H1 (cell line): ENCODE results near the gene CISD2. TPM values are rescaled to one million over a fixed set of nuclear protein-coding genes. Genes with fewer than 3 reads are reported as not detected.

ENCODE experiments used
- CTCF ChIA-PET: fragments of 300-600 bp; sonication (Branson Sonifier 250); formaldehyde crosslinking; loops from one replicate; lab custom pipeline; 2021; ENCODE audit not compliant: partially characterized antibody; lab: Charles Lee
- POLR2A ChIA-PET: fragments of 300-600 bp; sonication (Branson Sonifier 250); formaldehyde crosslinking; loops from one replicate; lab custom pipeline; 2021; ENCODE audit warnings: inconsistent platforms; ENCODE audit not compliant: partially characterized antibody; lab: Charles Lee
- DNase-seq, 2 experiments: peaks; one replicate each; pipeline versions ENCODE4 v3.0.0 to v3.0.0-alpha.2; 2010 to 2022; ENCODE audit warnings: low spot score in 2 of 2, low read depth in 1 of 2, mixed read lengths in 1 of 2
- FAIRE-seq: peaks from 2 replicates; lab custom pipeline; 2011; peaks lifted over from hg19 to GRCh38; lab: Jason Lieb, UNC
- H2AFZ ChIP-seq: 2 replicates; pipeline ENCODE4 v1.8.1; 2012; ENCODE audit warnings: low read length, inconsistent platforms
- H2AK5ac ChIP-seq: 2 replicates; pipeline ENCODE4 v1.6.1; 2013; ENCODE audit warnings: low read depth, low read length
- H2BK120ac ChIP-seq: replicated peaks from 2 replicates; pipeline ENCODE3; 2013; ENCODE audit warnings: low read depth, low read length, inconsistent platforms
- H2BK12ac ChIP-seq: 2 replicates; pipeline ENCODE4 v1.6.1; 2013; ENCODE audit warnings: low read depth, low read length
- H2BK15ac ChIP-seq: 2 replicates; pipeline ENCODE4 v1.6.1; 2013; ENCODE audit warnings: low read length
- H2BK20ac ChIP-seq: 2 replicates; pipeline ENCODE4 v1.6.1; 2013; ENCODE audit warnings: low read length
- H2BK5ac ChIP-seq: 2 replicates; pipeline ENCODE4 v1.6.1; 2013; ENCODE audit warnings: low read depth, low read length
- H3K14ac ChIP-seq: 2 replicates; pipeline ENCODE4 v1.6.1; 2013; ENCODE audit warnings: inconsistent platforms; ENCODE audit not compliant: insufficient read length
- H3K18ac ChIP-seq: 2 replicates; pipeline ENCODE4 v1.6.1; 2013; ENCODE audit warnings: low read length; ENCODE audit errors: extremely low read depth
- H3K23ac ChIP-seq: 2 replicates; pipeline ENCODE4 v1.6.1; 2013; ENCODE audit warnings: inconsistent platforms; ENCODE audit not compliant: insufficient read length
- H3K23me2 ChIP-seq: 2 replicates; pipeline ENCODE4 v1.6.1; 2013; ENCODE audit warnings: low read depth, low read length
- H3K27ac ChIP-seq: 2 replicates; pipeline ENCODE4 v1.6.1; 2011; ENCODE audit warnings: low read depth, low read length, inconsistent platforms
- H3K27me3 ChIP-seq, 4 experiments: replicated peaks in 1 of 4; 1 replicate in 1 of 4; 2 replicates in 3 of 4; pipeline versions ENCODE4 v1.6.1 to v1.8.1; 2011 to 2013; ENCODE audit warnings: low read length in 3 of 4, mild to moderate bottlenecking in 3 of 4, inconsistent platforms in 2 of 4, mixed read lengths in 2 of 4, moderate library complexity in 1 of 4; ENCODE audit not compliant: control insufficient read depth in 3 of 4, insufficient read depth in 3 of 4; ENCODE audit errors: extremely low read depth in 1 of 4
- H3K36me3 ChIP-seq, 4 experiments: 2 replicates each; pipeline versions ENCODE4 v1.6.1 to v1.8.1; 2011 to 2013; ENCODE audit warnings: mild to moderate bottlenecking in 4 of 4, low read length in 3 of 4, moderate library complexity in 2 of 4, control low read depth in 1 of 4, inconsistent platforms in 1 of 4; ENCODE audit not compliant: insufficient read depth in 4 of 4, control insufficient read depth in 2 of 4
- H3K4ac ChIP-seq: replicated peaks from 2 replicates; pipeline ENCODE3; 2013; ENCODE audit warnings: low read length, low read depth, mixed read lengths, inconsistent platforms; ENCODE audit not compliant: insufficient read length
- H3K4me1 ChIP-seq, 4 experiments: replicated peaks in 1 of 4; 1 replicate in 1 of 4; 2 replicates in 3 of 4; pipeline versions ENCODE4 v1.6.1 to v1.8.1; 2011 to 2013; ENCODE audit warnings: low read length in 3 of 4, inconsistent platforms in 2 of 4, mixed read lengths in 1 of 4; ENCODE audit not compliant: insufficient read depth in 4 of 4, control insufficient read depth in 3 of 4
- H3K4me2 ChIP-seq, 2 experiments: 2 replicates each; pipeline versions ENCODE4 v1.6.1 to v1.8.1; 2011 to 2013; ENCODE audit warnings: low read depth in 2 of 2, low read length in 2 of 2, control low read depth in 1 of 2, inconsistent platforms in 1 of 2, mild to moderate bottlenecking in 1 of 2; ENCODE audit not compliant: insufficient read depth in 1 of 2
- H3K4me3 ChIP-seq, 4 experiments: fragments of 200-600, 300-600 bp in 1 of 4; sonication (generic), shearing (Covaris generic), sonication (Bioruptor Twin) in 1 of 4; 2 replicates each; pipeline versions ENCODE4 v1.5.1 to v1.8.1; 2011 to 2016; ENCODE audit warnings: low read length in 4 of 4, low read depth in 3 of 4, control low read depth in 2 of 4, inconsistent platforms in 2 of 4, mild to moderate bottlenecking in 2 of 4, mixed read lengths in 1 of 4, moderate library complexity in 1 of 4; ENCODE audit not compliant: insufficient read depth in 2 of 4; ENCODE audit errors: extremely low read depth in 1 of 4
- H3K56ac ChIP-seq: replicated peaks from 2 replicates; pipeline ENCODE3; 2013; ENCODE audit warnings: low read depth, mild to moderate bottlenecking, mixed read lengths, low read length, inconsistent platforms; ENCODE audit not compliant: insufficient read length
- H3K79me1 ChIP-seq: 2 replicates; pipeline ENCODE4 v1.6.1; 2013; ENCODE audit warnings: low read depth, low read length, control low read depth
- H3K79me2 ChIP-seq, 2 experiments: 2 replicates each; pipeline versions ENCODE4 v1.6.1 to v1.8.1; 2012 to 2013; ENCODE audit warnings: low read length in 2 of 2, mild to moderate bottlenecking in 2 of 2, inconsistent platforms in 1 of 2; ENCODE audit not compliant: insufficient read depth in 2 of 2, control insufficient read depth in 1 of 2
- H3K9ac ChIP-seq, 4 experiments: replicated peaks in 1 of 4; 1 replicate in 1 of 4; 2 replicates in 3 of 4; pipeline versions ENCODE4 v1.6.1 to v1.8.1; 2011 to 2013; ENCODE audit warnings: low read depth in 3 of 4, low read length in 3 of 4, control low read depth in 2 of 4, mild to moderate bottlenecking in 2 of 4, moderate library complexity in 2 of 4, inconsistent platforms in 1 of 4; ENCODE audit errors: extremely low read depth in 1 of 4
- H3K9me3 ChIP-seq, 2 experiments: 2 replicates each; pipeline versions ENCODE4 v1.6.1 to v1.8.1; 2012 to 2013; ENCODE audit warnings: mild to moderate bottlenecking in 2 of 2, moderate library complexity in 2 of 2, control low read depth in 1 of 2, inconsistent platforms in 1 of 2, low read depth in 1 of 2, low read length in 1 of 2, mixed read lengths in 1 of 2; ENCODE audit not compliant: insufficient read depth in 2 of 2
- H4K20me1 ChIP-seq, 2 experiments: replicated peaks in 1 of 2; 2 replicates each; pipeline versions ENCODE3 to v1.8.1; 2011 to 2013; ENCODE audit warnings: inconsistent platforms in 2 of 2, low read length in 2 of 2, mild to moderate bottlenecking in 1 of 2; ENCODE audit not compliant: insufficient read depth in 2 of 2, control insufficient read depth in 1 of 2
- H4K5ac ChIP-seq: 2 replicates; pipeline ENCODE4 v1.6.1; 2013; ENCODE audit warnings: low read length, low read depth, mixed read lengths, inconsistent platforms; ENCODE audit not compliant: insufficient read length
- H4K8ac ChIP-seq: 2 replicates; pipeline ENCODE4 v1.8.0; 2013; ENCODE audit warnings: mild to moderate bottlenecking, moderate library complexity, low read length, inconsistent platforms; ENCODE audit not compliant: insufficient read depth; ENCODE audit errors: extremely low read depth
- H4K91ac ChIP-seq: replicated peaks from 2 replicates; pipeline ENCODE3; 2013; ENCODE audit warnings: low read length, mixed read lengths, inconsistent platforms; ENCODE audit not compliant: insufficient read length
- CEBPB ChIP-seq: IDR thresholded peaks from 2 replicates; pipeline ENCODE4 v1.6.1; 2012; ENCODE audit warnings: low read depth, low read length
- GTF2F1 ChIP-seq: IDR thresholded peaks from 2 replicates; pipeline ENCODE4 v1.6.1; 2012; ENCODE audit warnings: low read depth, low read length, improper control_type of control experiment, borderline replicate concordance
- HDAC2 ChIP-seq, 2 experiments: fragments of 300-600 bp in 1 of 2; sonication (generic) in 1 of 2; IDR thresholded peaks; 2 replicates each; pipeline ENCODE4 v1.6.1; 2011 to 2012; ENCODE audit warnings: low read depth in 2 of 2, low read length in 2 of 2, mild to moderate bottlenecking in 2 of 2, moderate library complexity in 2 of 2, borderline replicate concordance in 1 of 2, inconsistent platforms in 1 of 2
- JUND ChIP-seq: IDR thresholded peaks from 2 replicates; pipeline ENCODE4 v1.6.1; 2011; ENCODE audit warnings: mild to moderate bottlenecking, improper control_type of control experiment, low read length
- KDM4A ChIP-seq: IDR thresholded peaks from one replicate; pipeline ENCODE4 v1.7.1; 2012; ENCODE audit warnings: low read depth, mild to moderate bottlenecking, moderate library complexity, low read length, inconsistent platforms; ENCODE audit not compliant: severe bottlenecking
- MAFK ChIP-seq: IDR thresholded peaks from 2 replicates; pipeline ENCODE4 v1.6.1; 2012; ENCODE audit warnings: low read depth, mild to moderate bottlenecking, improper control_type of control experiment, low read length
- PHF8 ChIP-seq: fragments of 200-600 bp; sonication (generic); conservative IDR thresholded peaks from 2 replicates; pipeline ENCODE4 v1.7.1; 2012; ENCODE audit warnings: low read depth, mild to moderate bottlenecking, inconsistent platforms, low read length, moderate library complexity
- POLR2A ChIP-seq, 2 experiments: IDR thresholded peaks; 1 replicate in 1 of 2; 2 replicates in 1 of 2; pipeline ENCODE4 v1.6.1; 2011; ENCODE audit warnings: low read depth in 2 of 2, low read length in 2 of 2, mild to moderate bottlenecking in 2 of 2; ENCODE audit errors: control extremely low read depth in 1 of 2
- POU5F1 ChIP-seq: IDR thresholded peaks from 2 replicates; pipeline ENCODE4 v1.6.1; 2011; ENCODE audit warnings: low read depth, mild to moderate bottlenecking, low read length, moderate library complexity
- RFX5 ChIP-seq: IDR thresholded peaks from 2 replicates; pipeline ENCODE4 v1.6.1; 2011; ENCODE audit warnings: low read depth, low read length, improper control_type of control experiment, borderline replicate concordance
- RXRA ChIP-seq: IDR thresholded peaks from 2 replicates; pipeline ENCODE4 v1.6.1; 2011; ENCODE audit warnings: low read depth, mild to moderate bottlenecking, low read length, moderate library complexity; ENCODE audit not compliant: insufficient read depth
- SAP30 ChIP-seq: fragments of 300-600 bp; sonication (generic); IDR thresholded peaks from 2 replicates; pipeline ENCODE4 v1.7.1; 2012; ENCODE audit warnings: low read length, moderate library complexity, mild to moderate bottlenecking, inconsistent platforms; ENCODE audit not compliant: insufficient read depth, insufficient replicate concordance
- WGBS, 2 experiments: shearing (Covaris generic) in 1 of 2; methylation state at CpG; one replicate each; pipeline versions ENCODE4 v1.1.6 to v1.1.7; 2013 to 2015; ENCODE audit warnings: low lambda C conversion rate in 2 of 2, mixed read lengths in 2 of 2, inconsistent platforms in 1 of 2, low coverage in 1 of 2, missing lambda C conversion rate in 1 of 2; ENCODE audit not compliant: insufficient replicate concordance in 2 of 2, insufficient coverage in 1 of 2, insufficient read length in 1 of 2; ENCODE audit errors: extremely low coverage in 1 of 2, missing lambda C conversion rate in 1 of 2; 5-methylcytosine and 5-hydroxymethylcytosine counted together
- polyA plus RNA-seq, 7 experiments: library from polyadenylated mRNA; depleted of rRNA in 3 of 7; stranded (reverse) in 5 of 7; unstranded in 2 of 7; fragments of >200 nt in 5 of 7; fragments of 200-250 nt in 2 of 7; gene quantifications; 1 replicate in 5 of 7; 2 replicates in 1 of 7; 4 replicates in 1 of 7; pipeline versions ENCODE4 v1.2.1 to v1.2.3, GENCODE V29; 2011 to 2013; ENCODE audit warnings: missing spikeins in 2 of 7, mixed read lengths in 2 of 7
- total RNA-seq: library from RNA; stranded (reverse); fragmentation: NEBNext Ultra II Directional; extraction: Animal tissue kit (Norgen Biotek cat#: 25700); gene quantifications from 2 replicates; pipeline ENCODE4 v1.2.1, GENCODE V29; 2021

Gene CISD2
- total and polyA plus RNA-seq, 2 of the 8 experiments (the other 6 are each of a cell fraction or from before 2014, with no cell fraction given), result 23.7 to 48.3 TPM

- H2BK15ac ChIP-seq, result no peak overlapping the region
- FAIRE-seq (no peak), DNase-seq (no peak)
- no peak overlapping the region for H2BK12ac ChIP-seq
- H3K4me1 ChIP-seq, result peaks cover 0 to 8% (median 2%) of the 10 kb centered on the region in 4 experiments; a peak in 2 of 7 replicates
- no peak overlapping the region for H3K27ac ChIP-seq
- H4K20me1 ChIP-seq, result no peaks in the 10 kb centered on the region
- no peak overlapping the region for H2AFZ ChIP-seq
- H2AK5ac ChIP-seq, result no peak overlapping the region
- H3K23me2 ChIP-seq, result no peaks in the 10 kb centered on the region
- no peak overlapping the region for H4K91ac ChIP-seq
- H2BK5ac ChIP-seq, result no peak overlapping the region
- H4K8ac ChIP-seq, result no peak overlapping the region
- H2BK20ac ChIP-seq, result no peak overlapping the region
- H2BK120ac ChIP-seq, result no peak overlapping the region
- WGBS, 2 experiments, result 89% methylated on average over 3 of the region's 3 CpGs; no CpG with 5 or more reads in 1 of the 2 experiments
- no peak overlapping the region for H3K23ac ChIP-seq
- no peak overlapping the region for H3K4me3 ChIP-seq
- H3K79me2 ChIP-seq, result peaks cover 0 to 48% of the 10 kb centered on the region in 2 experiments; a peak in 2 of 4 replicates
- H3K18ac ChIP-seq, result no peak overlapping the region
- no peak overlapping the region for H4K5ac ChIP-seq
- POLR2A ChIA-PET, result interaction anchor here (1.6 to 2.8 kb wide), 2 partner anchors 10 to 52 kb away, joined by 6 to 10 read pairs; partner anchors contain the start of gene UBE2D3
- TF ChIP-seq RFX5 (no peak), RXRA (no peak), MAFK (no peak), KDM4A (no peak), SAP30 (no peak), GTF2F1 (no peak), JUND (no peak), POLR2A (IDR thresholded peaks at IDR 0.05; ENCODE audit: control extremely low read depth in 1 of 2, low read depth in 2 of 2, low read length in 2 of 2) (no peak), PHF8 (no peak), CEBPB (no peak), HDAC2 (IDR thresholded peaks at IDR 0.05; ENCODE audit: borderline replicate concordance in 1 of 2, low read depth in 2 of 2, low read length in 2 of 2) (no peak), POU5F1 (no peak)
- H3K9me3 ChIP-seq, result peaks cover 15 to 16% of the 10 kb centered on the region in 2 experiments
- H3K4me2 ChIP-seq, result no peak overlapping the region
- no peak overlapping the region for H3K56ac ChIP-seq
- H3K27me3 ChIP-seq, result no peaks in the 10 kb centered on the region
- H3K4ac ChIP-seq, result no peak overlapping the region
- peaks cover 2 to 34% (median 22%) of the 10 kb centered on the region in 4 experiments for H3K36me3 ChIP-seq
- no peak overlapping the region for H3K14ac ChIP-seq
- H3K79me1 ChIP-seq, result no peaks in the 10 kb centered on the region; the same call in none of the 2 replicates
- CTCF ChIA-PET, result no interaction called here
- H3K9ac ChIP-seq, result no peak overlapping the region
Measured at GRCh38 chr4:102878901-102879300, 10.1 kb downstream of the CISD2 start.
